ENCODE results near the gene GRIP1. TPM values are rescaled to one million over a fixed set of nuclear protein-coding genes. Genes with fewer than 3 reads are reported as not detected.
"Not testable (repeated sequence)": the region's sequence is repeated elsewhere in the genome, so short reads cannot be mapped to it uniquely, and the experiment has no call there.

GRIP1 gene
- total RNA-seq, 1 donor from 2014 or later = 4.2 TPM

DNA sequence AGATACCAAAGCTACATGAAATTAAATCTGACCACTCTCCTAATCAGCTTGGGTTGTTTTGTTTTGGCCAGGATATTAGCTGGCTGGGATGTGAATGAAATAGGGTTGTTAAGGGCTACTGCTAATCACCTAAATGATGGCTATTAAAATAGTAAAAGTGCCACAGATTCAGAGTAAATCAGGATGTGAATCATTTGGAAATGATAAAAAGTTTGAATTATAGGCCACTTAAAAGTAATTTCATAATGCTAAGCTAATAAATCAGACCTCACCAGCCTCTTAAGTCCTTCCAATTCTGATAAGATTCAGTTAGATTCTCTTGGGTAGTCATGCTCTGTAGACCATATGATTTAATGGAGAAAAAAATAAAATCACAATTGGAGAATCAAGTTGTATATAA, 364.6 kb downstream of the GRIP1 start:
- no peak overlapping the region for H3K4me3 ChIP-seq

GRCh38 chr12:66312189-66312588, 366.7 kb downstream of the GRIP1 start:
- Histone ChIP-seq H3K27ac (no peak overlapping the region), H3K4me1 (peaks cover 6% of the 10 kb centered on the region), H3K9me3 (no peaks in the 10 kb centered on the region), H3K36me3 (no peaks in the 10 kb centered on the region), H3K4me3 (no peak overlapping the region), H3K27me3 (no peaks in the 10 kb centered on the region)
- intact Hi-C loops (cut with DNase I) = no loop called here
- TF ChIP-seq, protein P1, sequence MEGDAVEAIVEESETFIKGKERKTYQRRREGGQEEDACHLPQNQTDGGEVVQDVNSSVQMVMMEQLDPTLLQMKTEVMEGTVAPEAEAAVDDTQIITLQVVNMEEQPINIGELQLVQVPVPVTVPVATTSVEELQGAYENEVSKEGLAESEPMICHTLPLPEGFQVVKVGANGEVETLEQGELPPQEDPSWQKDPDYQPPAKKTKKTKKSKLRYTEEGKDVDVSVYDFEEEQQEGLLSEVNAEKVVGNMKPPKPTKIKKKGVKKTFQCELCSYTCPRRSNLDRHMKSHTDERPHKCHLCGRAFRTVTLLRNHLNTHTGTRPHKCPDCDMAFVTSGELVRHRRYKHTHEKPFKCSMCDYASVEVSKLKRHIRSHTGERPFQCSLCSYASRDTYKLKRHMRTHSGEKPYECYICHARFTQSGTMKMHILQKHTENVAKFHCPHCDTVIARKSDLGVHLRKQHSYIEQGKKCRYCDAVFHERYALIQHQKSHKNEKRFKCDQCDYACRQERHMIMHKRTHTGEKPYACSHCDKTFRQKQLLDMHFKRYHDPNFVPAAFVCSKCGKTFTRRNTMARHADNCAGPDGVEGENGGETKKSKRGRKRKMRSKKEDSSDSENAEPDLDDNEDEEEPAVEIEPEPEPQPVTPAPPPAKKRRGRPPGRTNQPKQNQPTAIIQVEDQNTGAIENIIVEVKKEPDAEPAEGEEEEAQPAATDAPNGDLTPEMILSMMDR (IDR thresholded peaks at IDR 0.05) = no peak
- TF ChIP-seq POLR2AphosphoS5 (IDR thresholded peaks at IDR 0.05; ENCODE audit: insufficient read depth in 1 of 2, low read depth in 1 of 2) = no peak
- DNase-seq (ENCODE audit: extremely low spot score in 2 of 2) = no peak

More for the DNA sequence above, 364.6 kb downstream of the GRIP1 start:
- TF ChIP-seq POLR2A (IDR thresholded peaks at IDR 0.05) = no peak
- TF ChIP-seq POLR2AphosphoS5 (IDR thresholded peaks at IDR 0.05; ENCODE audit: insufficient read depth in 1 of 2, low read depth in 1 of 2) = no peak
- TF ChIP-seq, protein P1 (IDR thresholded peaks at IDR 0.05) = no peak
- no peaks in the 10 kb centered on the region for H3K9me3 ChIP-seq
- no peak for DNase-seq (ENCODE audit: extremely low spot score in 2 of 2)
- H3K36me3 ChIP-seq = no peaks in the 10 kb centered on the region
- intact Hi-C loops (cut with DNase I) = no loop called here
- H3K27ac ChIP-seq = no peak overlapping the region
- peaks cover 6% of the 10 kb centered on the region for H3K4me1 ChIP-seq
- H3K27me3 ChIP-seq = no peaks in the 10 kb centered on the region

DNA sequence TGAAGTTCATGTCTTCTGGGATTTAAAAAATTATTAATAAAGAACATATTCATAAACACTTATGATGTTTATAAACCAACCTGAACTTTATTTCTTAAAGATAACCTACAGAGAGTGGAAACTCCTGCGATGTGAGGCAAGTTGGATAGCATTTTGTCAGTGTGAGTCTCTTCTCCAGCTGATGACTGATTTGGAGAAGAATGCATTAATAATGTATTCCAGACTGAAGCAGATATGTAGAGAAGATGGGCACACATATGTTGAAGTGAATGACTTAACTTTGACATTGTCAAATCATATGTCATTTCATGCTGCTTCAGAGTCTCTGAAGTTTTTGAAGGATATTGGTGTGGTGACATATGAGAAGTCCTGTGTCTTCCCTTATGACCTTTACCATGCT, 369.3 kb downstream of the GRIP1 start:
- Histone ChIP-seq H3K4me3 (no peak overlapping the region), H3K9me3 (no peaks in the 10 kb centered on the region), H3K4me1 (peaks cover 6% of the 10 kb centered on the region), H3K36me3 (no peaks in the 10 kb centered on the region), H3K27me3 (no peaks in the 10 kb centered on the region), H3K27ac (no peak overlapping the region)
- TF ChIP-seq POLR2AphosphoS5 (IDR thresholded peaks at IDR 0.05; ENCODE audit: insufficient read depth in 1 of 2, low read depth in 1 of 2) = no peak
- TF ChIP-seq POLR2A (IDR thresholded peaks at IDR 0.05) = no peak
- TF ChIP-seq, protein P1 (IDR thresholded peaks at IDR 0.05) = no peak
- DNase-seq (ENCODE audit: extremely low spot score in 2 of 2) = no peak
- intact Hi-C loops (cut with DNase I) = no loop called here

- Histone ChIP-seq H3K36me3 (no peaks in the 10 kb centered on the region), H3K27ac (no peak overlapping the region), H3K27me3 (no peaks in the 10 kb centered on the region), H3K9me3 (no peaks in the 10 kb centered on the region), H3K4me3 (no peak overlapping the region), H3K4me1 (peaks cover 14% of the 10 kb centered on the region)
- TF ChIP-seq, protein P1 (IDR thresholded peaks at IDR 0.05) = no peak
- TF ChIP-seq POLR2A (IDR thresholded peaks at IDR 0.05) (no peak), POLR2AphosphoS5 (IDR thresholded peaks at IDR 0.05; ENCODE audit: insufficient read depth in 1 of 2, low read depth in 1 of 2) (no peak)
- intact Hi-C loops (cut with DNase I) = no loop called here
- no peak for DNase-seq (ENCODE audit: extremely low spot score in 2 of 2)
These were observed 374.5 kb downstream of the GRIP1 start for GRCh38 chr12:66304296-66304900.

DNA sequence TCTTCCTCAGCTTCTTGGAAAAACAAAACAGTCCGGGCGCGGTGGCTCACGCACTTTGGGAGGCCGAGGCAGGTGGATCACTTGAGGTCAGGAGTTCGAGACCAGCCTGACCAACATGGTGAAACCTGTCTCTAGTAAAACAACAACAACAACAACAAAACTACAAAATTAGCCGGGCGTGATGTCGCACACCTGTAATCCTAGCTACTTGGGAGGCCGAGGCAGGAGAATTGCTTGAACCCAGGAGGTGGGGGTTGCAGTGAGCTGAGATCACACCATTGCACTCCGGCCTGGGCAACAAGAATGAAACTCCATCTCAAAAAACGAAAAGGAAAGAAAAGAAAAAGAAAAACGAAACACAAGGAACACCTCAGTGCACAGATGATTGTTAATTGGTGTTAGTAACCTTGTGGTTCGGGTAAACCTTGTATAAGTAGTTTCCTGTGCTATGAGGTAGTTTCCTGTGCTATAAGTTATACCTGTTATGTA, 375.5 kb downstream of the GRIP1 start:
- Histone ChIP-seq H3K4me1 (peaks cover 14% of the 10 kb centered on the region), H3K4me3 (peak overlapping the region; percentile 12 to 60)
- H3K36me3 ChIP-seq; H3K9me3 ChIP-seq; H3K27me3 ChIP-seq; intact Hi-C loops (cut with DNase I); H3K27ac ChIP-seq; DNase-seq (ENCODE audit: extremely low spot score in 2 of 2): not testable (repeated sequence)

All from vagina (tissue), 2 donors.